Esophagus muscularis mucosa (tissue), 4 donors: ENCODE measurements around the gene CAMTA1. TPM values are rescaled to one million over a fixed set of nuclear protein-coding genes. Genes with fewer than 3 reads are reported as not detected.

Experiments used
- DNase-seq: peaks from one replicate; pipeline ENCODE4 v3.0.0-alpha.2; 2017; ENCODE audit errors: extremely low spot score
- H3K27ac ChIP-seq, 4 donors: fragments of 200-600 bp; sonication (generic); replicated peaks in 1 of 4; 1 replicate in 3 of 4; 2 replicates in 1 of 4; pipeline ENCODE4 v1.5.1; 2016 to 2019; ENCODE audit warnings: mild to moderate bottlenecking in 1 of 4
- H3K27me3 ChIP-seq, 4 donors: fragments of 200-600 bp; sonication (generic); one replicate each; pipeline versions ENCODE4 v1.5.1 to v1.6.0; 2016 to 2019
- H3K36me3 ChIP-seq, 4 donors: fragments of 200-600 bp; sonication (generic); one replicate each; pipeline ENCODE4 v1.5.1; 2016 to 2019
- H3K4me1 ChIP-seq, 4 donors: fragments of 200-600 bp; sonication (generic); one replicate each; pipeline ENCODE4 v1.5.1; 2016 to 2019
- H3K4me3 ChIP-seq, 4 donors: fragments of 200-600 bp; sonication (generic); 1 replicate in 2 of 4; 2 replicates in 2 of 4; pipeline ENCODE4 v1.5.1; 2016 to 2019; ENCODE audit warnings: mild to moderate bottlenecking in 4 of 4, moderate library complexity in 1 of 4
- H3K9me3 ChIP-seq, 4 donors: fragments of 200-600 bp; sonication (generic); 1 replicate in 3 of 4; 2 replicates in 1 of 4; pipeline ENCODE4 v1.5.1; 2016 to 2019
- CTCF ChIP-seq, 3 experiments: fragments of 200-600 bp in 2 of 3; fragments of 450-650 bp in 1 of 3; sonication (generic) in 2 of 3; IDR thresholded peaks; one replicate each; pipeline ENCODE4 v1.5.1; 2017 to 2019; ENCODE audit warnings: antibody characterized with exemption in 3 of 3, mild to moderate bottlenecking in 2 of 3, moderate library complexity in 1 of 3
- EP300 ChIP-seq: sonication (generic); formaldehyde crosslinking; IDR thresholded peaks from one replicate; pipeline ENCODE4 v1.6.1; 2017; ENCODE audit warnings: antibody characterized with exemption
- POLR2A ChIP-seq: fragments of 450-650 bp; IDR thresholded peaks from one replicate; pipeline ENCODE4 v1.6.1; 2017; ENCODE audit warnings: antibody characterized with exemption, moderate library complexity, mild to moderate bottlenecking, low read depth
- POLR2AphosphoS5 ChIP-seq, 2 donors: sonication (generic); formaldehyde crosslinking; IDR thresholded peaks; one replicate each; pipeline ENCODE4 v1.6.1; 2017; ENCODE audit warnings: antibody characterized with exemption in 2 of 2
- WGBS: methylation state at CpG from one replicate; pipeline ENCODE4 v1.1.5; 2018; 5-methylcytosine and 5-hydroxymethylcytosine counted together
- intact Hi-C: fragments of 100-400 bp; cut with DNase I; formaldehyde crosslinking; loops from one replicate; pipeline ENCODE4 v1.15.1; 2023
- total RNA-seq, 4 donors: library from RNA; depleted of rRNA; stranded (reverse); fragments of >200 nt; gene quantifications; one replicate each; pipeline versions ENCODE4 v1.1.0 to v1.2.1, GENCODE V29; 2016

CAMTA1 gene
- total RNA-seq, 4 donors from 2014 or later, result 109 to 226 (median 139) TPM

DNA sequence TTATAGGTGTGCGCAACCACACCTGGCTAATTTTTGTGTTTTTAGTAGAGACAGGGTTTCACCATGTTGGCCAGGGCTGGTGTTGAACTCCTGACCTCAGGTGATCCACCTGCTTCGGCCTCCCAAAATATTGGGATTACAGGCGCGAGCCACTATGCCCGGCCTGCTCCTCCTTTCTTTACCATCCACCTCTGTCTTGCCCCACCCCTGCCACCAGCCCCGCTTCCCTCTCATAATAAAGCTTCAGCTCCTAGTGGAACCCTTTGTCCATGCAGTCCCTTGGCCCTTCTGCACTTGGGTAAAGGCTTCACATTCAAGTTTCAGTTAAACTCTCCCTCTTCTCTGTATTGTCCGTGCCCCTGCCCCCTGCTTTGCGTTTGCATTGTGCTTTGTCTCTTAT lies 120.1 kb downstream of the CAMTA1 start:
- intact Hi-C loops, result no loop called here
- no peak for DNase-seq
- WGBS, result 94% methylated on average over 8 of the region's 8 CpGs

DNA sequence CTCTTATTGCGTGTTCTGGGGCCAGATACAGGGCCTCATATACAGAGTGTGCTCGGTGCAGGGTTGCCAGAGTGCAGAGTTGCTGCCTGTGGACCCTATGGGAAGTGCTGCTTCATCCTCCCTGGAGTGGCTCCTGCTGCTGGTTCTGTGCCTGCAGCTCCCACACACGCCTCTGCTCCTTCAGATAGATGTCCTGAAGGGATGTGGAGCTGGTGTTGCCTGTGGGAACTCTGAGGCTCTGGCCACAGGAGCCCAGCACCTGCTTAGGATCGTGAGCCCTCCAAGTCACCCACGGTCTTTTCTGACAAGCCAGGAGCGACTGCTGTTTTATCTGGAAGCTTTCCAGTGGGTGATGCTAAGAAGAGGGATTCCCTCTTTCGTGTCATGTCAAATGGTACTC lies 120.5 kb downstream of the CAMTA1 start:
- Histone ChIP-seq H3K36me3 (no peaks in the 10 kb centered on the region), H3K4me1 (peaks cover 0 to 10% (median 0%) of the 10 kb centered on the region in 4 donors), H3K4me3 (no peak overlapping the region), H3K27ac (no peak overlapping the region), H3K9me3 (no peaks in the 10 kb centered on the region), H3K27me3 (peaks cover 0 to 16% (median 0%) of the 10 kb centered on the region in 4 donors)
- intact Hi-C loops, result no loop called here
- DNase-seq, result no peak
- TF ChIP-seq EP300, result no peak
- no peak for TF ChIP-seq POLR2AphosphoS5 (IDR thresholded peaks at IDR 0.05)
- no peak for TF ChIP-seq CTCF (IDR thresholded peaks at IDR 0.05)
- TF ChIP-seq POLR2A, result no peak
- 47% methylated on average over 4 of the region's 7 CpGs for WGBS

More for the DNA sequence above, 120.1 kb downstream of the CAMTA1 start:
- Histone ChIP-seq H3K9me3 (no peaks in the 10 kb centered on the region), H3K27ac (no peak overlapping the region), H3K27me3 (peaks cover 0 to 12% (median 0%) of the 10 kb centered on the region in 4 donors), H3K36me3 (no peaks in the 10 kb centered on the region), H3K4me3 (no peak overlapping the region), H3K4me1 (peaks cover 0 to 10% (median 0%) of the 10 kb centered on the region in 4 donors)
- TF ChIP-seq EP300 (no peak), CTCF (IDR thresholded peaks at IDR 0.05) (no peak), POLR2AphosphoS5 (IDR thresholded peaks at IDR 0.05) (no peak), POLR2A (no peak)

- Histone ChIP-seq H3K4me1 (peaks cover 0 to 10% (median 0%) of the 10 kb centered on the region in 4 donors), H3K9me3 (no peaks in the 10 kb centered on the region), H3K27ac (no peak overlapping the region), H3K36me3 (no peaks in the 10 kb centered on the region), H3K27me3 (peaks cover 0 to 25% (median 0%) of the 10 kb centered on the region in 4 donors), H3K4me3 (no peak overlapping the region)
- TF ChIP-seq CTCF (IDR thresholded peaks at IDR 0.05) (no peak), POLR2A (no peak), POLR2AphosphoS5 (IDR thresholded peaks at IDR 0.05) (no peak), EP300 (no peak)
- no peak for DNase-seq
- WGBS, result 39% methylated on average over 7 of the region's 7 CpGs
- intact Hi-C loops, result no loop called here
Observed at GRCh38 chr1:6906783-6907182, 121.5 kb downstream of the CAMTA1 start.

DNA sequence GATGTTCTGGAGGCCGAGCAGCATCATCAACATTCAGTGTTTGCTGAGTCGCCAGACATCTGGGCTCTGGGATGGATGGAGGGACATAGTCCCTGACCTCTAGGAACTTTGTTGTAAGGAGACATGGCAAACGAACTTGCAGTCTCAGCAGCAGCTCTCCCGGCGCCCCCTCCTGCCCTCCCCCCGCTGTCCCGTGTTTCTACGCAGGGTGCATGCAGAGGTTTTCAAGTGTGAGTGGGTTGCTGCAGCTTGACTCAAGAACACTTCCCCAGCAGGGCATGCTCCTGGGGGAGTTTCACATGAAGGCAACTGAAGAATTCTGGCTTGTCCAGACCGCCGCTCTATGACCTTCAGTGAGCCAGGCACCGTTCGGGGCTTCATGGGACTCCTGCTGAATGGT lies 121.9 kb downstream of the CAMTA1 start:
- intact Hi-C loops, result no loop called here
- no peak for TF ChIP-seq POLR2A
- no peak for TF ChIP-seq POLR2AphosphoS5 (IDR thresholded peaks at IDR 0.05)
- TF ChIP-seq EP300, result no peak
- TF ChIP-seq CTCF (IDR thresholded peaks at IDR 0.05), result no peak
- H3K27ac ChIP-seq, result no peak overlapping the region
- H3K4me1 ChIP-seq, result peaks cover 0 to 10% (median 0%) of the 10 kb centered on the region in 4 donors
- H3K9me3 ChIP-seq, result no peaks in the 10 kb centered on the region
- 63% methylated on average over 12 of the region's 12 CpGs for WGBS
- DNase-seq, result no peak
- H3K27me3 ChIP-seq, result peaks cover 0 to 29% (median 0%) of the 10 kb centered on the region in 4 donors
- no peak overlapping the region for H3K4me3 ChIP-seq
- no peaks in the 10 kb centered on the region for H3K36me3 ChIP-seq
